HG03095 (cell line): ENCODE measurements around the gene XRN1.
A peak's percentile ranks its signal among the peaks of the same experiment; 100 is the strongest.
"Not testable (repeated sequence)": the region's sequence is repeated elsewhere in the genome, so short reads cannot be mapped to it uniquely, and the experiment has no call there.

Source experiments
- ATAC-seq: cut with Tn5 transposase; IDR thresholded peaks from one replicate; pipeline ENCODE4 v1.9.1; 2021; ENCODE audit warnings: moderate library complexity; ENCODE audit not compliant: unreplicated experiment

Gene XRN1

GRCh38 chr3:142447852-142448823 is at the start of gene XRN1:
XRN1 (minus strand) TSS chr3:142448037; CDS start chr3:142447944, 93 bp downstream.
- peak; percentile 81 for ATAC-seq

- ATAC-seq: no peak
Measured at GRCh38 chr3:142495103-142495502, 47.3 kb upstream of the XRN1 start.

- no peak for ATAC-seq
Measured at GRCh38 chr3:142492184-142492583, 44.3 kb upstream of the XRN1 start.

- ATAC-seq: no peak
Measured at GRCh38 chr3:142489572-142490323, 41.9 kb upstream of the XRN1 start.

- no peak for ATAC-seq
Measured at GRCh38 chr3:142484912-142485435, 37.1 kb upstream of the XRN1 start.

GRCh38 chr3:142481196-142481595 is 33.4 kb upstream of the XRN1 start:
- ATAC-seq: no peak

- ATAC-seq: no peak
Measured at GRCh38 chr3:142470826-142471225, 23.0 kb upstream of the XRN1 start.

- no peak for ATAC-seq
Measured at GRCh38 chr3:142468456-142468855, 20.6 kb upstream of the XRN1 start.

- ATAC-seq: no peak
Measured at GRCh38 chr3:142467768-142468167, 19.9 kb upstream of the XRN1 start.

GRCh38 chr3:142460689-142461088 is 12.9 kb upstream of the XRN1 start:
- no peak for ATAC-seq

- no peak for ATAC-seq
Measured at GRCh38 chr3:142459929-142460328, 12.1 kb upstream of the XRN1 start.

GRCh38 chr3:142459096-142459495 is 11.3 kb upstream of the XRN1 start:
- no peak for ATAC-seq

GRCh38 chr3:142450881-142451280 is 3.0 kb upstream of the XRN1 start:
- no peak for ATAC-seq

GRCh38 chr3:142450189-142450588 is 2.4 kb upstream of the XRN1 start:
- ATAC-seq: no peak

GRCh38 chr3:142447301-142447851 is 461 bp downstream of the XRN1 start:
- ATAC-seq: peak; percentile 23

- ATAC-seq: peak; percentile 55
Measured at GRCh38 chr3:142445816-142446254, 2.0 kb downstream of the XRN1 start.

GRCh38 chr3:142444343-142444742 is 3.5 kb downstream of the XRN1 start:
- ATAC-seq: no peak

GRCh38 chr3:142443060-142443459 is 4.8 kb downstream of the XRN1 start:
- ATAC-seq: not testable (repeated sequence)

GRCh38 chr3:142439499-142440220 is 8.2 kb downstream of the XRN1 start:
- ATAC-seq: not testable (repeated sequence)

- not testable (repeated sequence) for ATAC-seq
Measured at GRCh38 chr3:142438096-142438495, 9.7 kb downstream of the XRN1 start.
